Tibial artery (tissue), 4 donors: ENCODE measurements around the gene LIME1.
A peak's percentile ranks its signal among the peaks of the same experiment; 100 is the strongest.

ENCODE experiments used
- DNase-seq, 2 donors: peaks; one replicate each; pipeline ENCODE4 v3.0.0-alpha.2; 2019
- H3K27ac ChIP-seq, 2 donors: fragments of 200-600 bp; sonication (generic) in 1 of 2; 1 replicate in 1 of 2; 2 replicates in 1 of 2; pipeline ENCODE4 v1.5.1; 2018 to 2019; ENCODE audit warnings: mild to moderate bottlenecking in 1 of 2
- H3K27me3 ChIP-seq, 2 donors: fragments of 200-600 bp; sonication (generic) in 1 of 2; one replicate each; pipeline versions ENCODE4 v1.5.1 to v1.6.0; 2016 to 2019
- H3K36me3 ChIP-seq, 3 donors: fragments of 200-600 bp; sonication (generic) in 2 of 3; one replicate each; pipeline ENCODE4 v1.5.1; 2016 to 2019; ENCODE audit warnings: mild to moderate bottlenecking in 2 of 3
- H3K4me1 ChIP-seq, 4 donors: fragments of 200-600 bp; sonication (generic) in 2 of 4; 1 replicate in 3 of 4; 2 replicates in 1 of 4; pipeline ENCODE4 v1.5.1; 2016 to 2019
- H3K4me3 ChIP-seq, 2 donors: fragments of 200-600 bp; sonication (generic) in 1 of 2; 1 replicate in 1 of 2; 2 replicates in 1 of 2; pipeline ENCODE4 v1.5.1; 2018 to 2019; ENCODE audit warnings: mild to moderate bottlenecking in 2 of 2
- H3K9me3 ChIP-seq, 3 donors: fragments of 200-600 bp; sonication (generic) in 1 of 3; one replicate each; pipeline ENCODE4 v1.5.1; 2016 to 2019
- intact Hi-C: fragments of 100-400 bp; cut with DNase I; formaldehyde crosslinking; loops from one replicate; pipeline ENCODE4 v1.15.0; 2023; ENCODE audit warnings: low total_unique reads
- TF ChIP-seq, protein P1 (sequence below), 2 experiments: fragments of 200-600 bp in 1 of 2; fragments of 450-650 bp in 1 of 2; IDR thresholded peaks; one replicate each; pipeline ENCODE4 v1.5.1; 2017 to 2019; ENCODE audit warnings: antibody characterized with exemption in 2 of 2, mild to moderate bottlenecking in 1 of 2, moderate library complexity in 1 of 2

LIME1 gene

DNA sequence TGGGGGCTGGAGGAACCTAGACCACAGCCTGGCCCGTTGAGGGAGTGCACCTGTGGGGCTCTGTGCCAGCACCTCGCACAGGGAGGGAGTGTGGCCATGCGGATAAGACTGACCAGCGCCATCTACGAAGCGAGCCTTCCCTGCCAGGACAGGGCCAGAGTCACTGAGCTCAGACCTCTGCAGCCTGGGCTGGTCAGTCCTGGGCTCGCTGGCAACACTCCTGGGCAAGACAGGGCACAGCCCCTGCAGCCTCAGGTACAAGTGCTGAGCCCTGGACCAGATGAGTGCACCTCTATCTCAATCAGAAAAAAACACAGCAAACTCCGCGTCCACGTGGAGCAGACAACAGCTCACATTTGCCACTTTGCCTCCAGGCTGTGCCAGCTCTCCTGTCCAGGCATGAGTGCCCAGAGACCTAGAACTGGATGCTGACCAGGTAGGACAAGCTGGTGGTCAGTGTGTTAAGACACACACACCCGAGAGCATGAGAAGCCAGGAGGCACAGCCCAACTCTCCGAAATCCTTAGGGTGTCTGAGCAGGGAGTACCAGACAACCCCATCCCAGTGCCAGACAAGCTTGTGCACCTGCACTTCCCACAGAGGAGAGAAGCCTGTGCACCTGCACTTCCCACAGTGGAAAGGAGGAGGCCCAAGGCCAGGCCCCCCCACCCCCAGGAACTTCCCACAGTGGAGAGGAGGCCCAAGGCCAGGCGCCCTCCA is 33.6 kb upstream of the LIME1 start:
- H3K4me1 ChIP-seq, result peaks cover 0 to 36% (median 31%) of the 10 kb centered on the region in 4 donors
- H3K27ac ChIP-seq, result no peak overlapping the region
- TF ChIP-seq, protein P1, sequence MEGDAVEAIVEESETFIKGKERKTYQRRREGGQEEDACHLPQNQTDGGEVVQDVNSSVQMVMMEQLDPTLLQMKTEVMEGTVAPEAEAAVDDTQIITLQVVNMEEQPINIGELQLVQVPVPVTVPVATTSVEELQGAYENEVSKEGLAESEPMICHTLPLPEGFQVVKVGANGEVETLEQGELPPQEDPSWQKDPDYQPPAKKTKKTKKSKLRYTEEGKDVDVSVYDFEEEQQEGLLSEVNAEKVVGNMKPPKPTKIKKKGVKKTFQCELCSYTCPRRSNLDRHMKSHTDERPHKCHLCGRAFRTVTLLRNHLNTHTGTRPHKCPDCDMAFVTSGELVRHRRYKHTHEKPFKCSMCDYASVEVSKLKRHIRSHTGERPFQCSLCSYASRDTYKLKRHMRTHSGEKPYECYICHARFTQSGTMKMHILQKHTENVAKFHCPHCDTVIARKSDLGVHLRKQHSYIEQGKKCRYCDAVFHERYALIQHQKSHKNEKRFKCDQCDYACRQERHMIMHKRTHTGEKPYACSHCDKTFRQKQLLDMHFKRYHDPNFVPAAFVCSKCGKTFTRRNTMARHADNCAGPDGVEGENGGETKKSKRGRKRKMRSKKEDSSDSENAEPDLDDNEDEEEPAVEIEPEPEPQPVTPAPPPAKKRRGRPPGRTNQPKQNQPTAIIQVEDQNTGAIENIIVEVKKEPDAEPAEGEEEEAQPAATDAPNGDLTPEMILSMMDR (IDR thresholded peaks at IDR 0.05), result no peak
- H3K4me3 ChIP-seq, result no peak overlapping the region
- intact Hi-C loops, result no loop called here
- DNase-seq, result peak in 1 of 2 donors; percentile 56
- no peaks in the 10 kb centered on the region for H3K27me3 ChIP-seq
- no peaks in the 10 kb centered on the region for H3K9me3 ChIP-seq
- peaks cover 11 to 60% (median 44%) of the 10 kb centered on the region in 3 donors for H3K36me3 ChIP-seq

DNA sequence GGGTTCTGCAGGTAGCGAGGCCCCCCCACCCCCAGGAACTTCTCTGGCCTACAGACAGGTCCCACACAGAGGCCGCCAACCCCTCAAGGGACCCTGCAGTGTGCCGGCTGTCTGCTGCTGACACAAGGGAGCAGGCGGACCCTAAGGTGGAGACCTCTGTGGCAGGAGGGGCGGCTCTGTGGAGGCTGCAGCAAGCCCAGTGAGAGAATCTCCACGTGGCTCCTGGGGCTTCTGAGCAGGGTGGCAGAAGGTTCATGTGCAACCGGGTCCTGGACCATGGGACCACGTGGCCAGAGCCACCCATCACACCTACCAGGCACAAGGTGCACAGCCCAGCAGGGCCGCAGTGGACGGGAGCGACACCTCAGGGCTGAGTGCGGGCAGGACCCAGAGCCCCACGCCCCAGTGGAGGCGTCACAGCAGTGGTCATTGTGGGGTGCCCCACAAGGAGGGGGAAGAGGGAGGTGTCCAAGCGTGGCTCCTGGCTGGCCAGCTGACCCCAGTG is 32.9 kb upstream of the LIME1 start:
- intact Hi-C loops, result no loop called here
- H3K9me3 ChIP-seq, result no peaks in the 10 kb centered on the region
- TF ChIP-seq, protein P1 (IDR thresholded peaks at IDR 0.05), result no peak
- DNase-seq, result peak; percentile 20 to 61
- no peak overlapping the region for H3K4me3 ChIP-seq
- no peak overlapping the region for H3K27ac ChIP-seq
- H3K4me1 ChIP-seq, result peaks cover 0 to 34% (median 28%) of the 10 kb centered on the region in 4 donors
- no peaks in the 10 kb centered on the region for H3K27me3 ChIP-seq
- H3K36me3 ChIP-seq, result peaks cover 11 to 60% (median 44%) of the 10 kb centered on the region in 3 donors

DNA sequence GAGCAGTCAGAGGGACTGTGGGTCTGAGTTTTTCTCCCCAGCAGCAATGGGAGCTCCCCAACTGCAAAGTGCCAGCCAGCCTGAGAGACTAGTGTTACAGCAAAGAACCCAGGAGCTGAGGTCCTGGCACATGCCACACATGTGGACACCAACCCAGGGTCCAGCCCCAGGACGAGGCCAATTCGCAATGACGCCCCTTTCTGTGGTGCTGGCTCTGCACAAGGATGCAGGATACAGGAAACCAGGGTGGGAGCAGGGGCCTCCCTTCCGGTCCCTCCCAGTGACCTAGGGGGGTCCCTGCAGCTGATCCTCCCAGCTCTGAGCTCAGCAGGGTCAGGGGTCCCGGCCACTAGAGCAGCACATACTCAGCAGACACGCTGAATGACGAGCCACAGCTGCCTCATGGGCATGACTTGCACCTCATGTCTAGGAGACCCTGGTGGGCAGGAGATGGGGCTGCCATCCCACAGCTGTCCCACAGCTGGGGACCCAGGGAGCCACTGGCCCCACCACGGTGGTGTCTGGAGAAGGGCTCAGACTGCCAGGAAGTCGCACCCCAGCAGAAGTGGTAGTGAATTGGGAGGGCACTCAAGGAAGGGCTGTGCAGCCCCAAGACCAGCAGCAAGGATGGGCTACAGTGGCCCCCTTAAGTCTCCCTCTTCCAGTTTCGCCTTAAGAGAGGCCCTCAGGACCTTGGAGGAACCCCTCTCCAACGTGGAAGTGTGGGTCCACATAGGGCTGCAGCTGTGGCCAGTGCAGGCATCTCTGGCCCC is 32.3 kb upstream of the LIME1 start:
- intact Hi-C loops, result no loop called here
- Histone ChIP-seq H3K27ac (no peak overlapping the region), H3K4me3 (no peak overlapping the region), H3K27me3 (no peaks in the 10 kb centered on the region), H3K9me3 (no peaks in the 10 kb centered on the region), H3K36me3 (peaks cover 11 to 65% (median 41%) of the 10 kb centered on the region in 3 donors), H3K4me1 (peaks cover 0 to 34% (median 28%) of the 10 kb centered on the region in 4 donors)
- TF ChIP-seq, protein P1 (IDR thresholded peaks at IDR 0.05), result no peak
- DNase-seq, result peak in 1 of 2 donors; percentile 57

DNA sequence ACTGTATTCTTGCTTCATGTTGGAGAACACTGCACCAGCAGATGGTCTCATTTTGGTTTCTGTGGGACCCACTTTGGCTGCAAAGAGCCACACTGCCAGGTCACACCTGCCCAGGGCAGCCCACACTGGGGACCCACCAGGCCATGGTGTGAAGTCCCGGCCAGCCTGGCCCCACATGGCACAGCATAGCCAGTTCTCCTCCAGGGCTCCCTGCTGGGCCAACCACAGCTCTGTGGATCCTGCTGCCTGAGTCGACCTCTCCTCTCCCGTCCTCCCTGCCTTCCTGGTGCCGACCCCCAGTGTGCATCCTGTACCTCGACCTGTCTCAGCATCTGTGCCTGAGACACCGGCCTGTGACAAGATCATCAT is 31.7 kb upstream of the LIME1 start:
- peak in 1 of 2 donors; percentile 38 for DNase-seq
- TF ChIP-seq, protein P1 (IDR thresholded peaks at IDR 0.05), result no peak
- Histone ChIP-seq H3K27me3 (no peaks in the 10 kb centered on the region), H3K4me1 (peaks cover 0 to 34% (median 28%) of the 10 kb centered on the region in 4 donors), H3K9me3 (no peaks in the 10 kb centered on the region), H3K27ac (no peak overlapping the region), H3K36me3 (peaks cover 11 to 71% (median 38%) of the 10 kb centered on the region in 3 donors), H3K4me3 (no peak overlapping the region)
- intact Hi-C loops, result loop anchor here (5.0 kb wide), 2 partner anchors 47 to 77 kb away; partner anchors contain the start of genes GMEB2 and RTEL1

DNA sequence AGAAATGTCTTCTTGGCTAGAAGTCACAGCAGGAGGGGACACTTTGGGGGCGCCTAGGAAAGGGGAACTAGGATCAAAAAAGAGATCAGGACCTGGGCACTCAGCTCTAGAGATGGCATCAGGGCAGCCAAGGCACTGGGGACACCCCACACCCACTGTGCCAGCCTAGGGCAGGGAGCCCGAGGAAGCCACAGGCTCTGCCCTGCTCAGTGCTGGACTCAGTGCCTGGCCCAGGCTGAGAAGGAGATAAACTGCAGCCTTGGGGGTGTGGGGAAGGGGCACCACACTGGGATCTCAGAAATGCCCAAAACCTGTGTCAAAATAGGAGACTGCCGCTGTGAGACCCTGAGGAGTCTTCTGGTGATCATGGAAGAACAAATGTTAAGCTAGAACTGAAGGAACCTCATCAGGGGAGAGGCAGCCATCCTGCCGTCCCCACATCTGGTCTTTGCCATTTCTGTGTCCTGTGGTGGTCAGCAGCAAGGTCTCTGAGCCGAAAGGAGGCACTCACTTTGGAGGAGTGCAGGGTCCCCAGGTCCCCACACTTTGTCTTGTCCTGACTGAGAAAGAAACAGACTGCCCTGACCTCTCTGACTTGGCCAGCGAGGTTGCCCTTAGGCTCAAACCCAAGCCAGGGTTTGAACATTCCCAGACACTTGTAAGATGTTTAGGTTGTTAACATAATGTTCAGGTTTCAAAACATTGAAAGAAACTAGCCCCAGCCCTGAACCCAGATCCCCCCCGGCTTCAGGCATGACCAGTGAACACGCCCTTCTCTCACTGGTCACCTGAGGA is 31.0 kb upstream of the LIME1 start:
- no peaks in the 10 kb centered on the region for H3K27me3 ChIP-seq
- no peak overlapping the region for H3K4me3 ChIP-seq
- TF ChIP-seq, protein P1 (IDR thresholded peaks at IDR 0.05), result no peak
- peaks cover 0 to 34% (median 26%) of the 10 kb centered on the region in 4 donors for H3K4me1 ChIP-seq
- peaks cover 14 to 72% (median 31%) of the 10 kb centered on the region in 3 donors for H3K36me3 ChIP-seq
- no peaks in the 10 kb centered on the region for H3K9me3 ChIP-seq
- intact Hi-C loops, result loop anchor here (5.0 kb wide), 2 partner anchors 48 to 78 kb away; partner anchors contain the start of genes GMEB2 and RTEL1
- H3K27ac ChIP-seq, result no peak overlapping the region
- DNase-seq, result peak in 1 of 2 donors; percentile 50
